ACC112 (cell line): Measurements from ENCODE around the gene VAMP3.

Experiments
- H2AFZ ChIP-seq: fragments of 200-600 bp; sonication (generic); one replicate; pipeline ENCODE4 v1.6.0; 2017; ENCODE audit warnings: antibody characterized with exemption, low read length; ENCODE audit not compliant: unreplicated experiment
- H3K27ac ChIP-seq: fragments of 200-600 bp; sonication (generic); 2 replicates; pipeline ENCODE4 v1.5.1; 2014; ENCODE audit warnings: low read depth, mild to moderate bottlenecking, antibody characterized with exemption, low read length, moderate library complexity
- H3K27me3 ChIP-seq: fragments of 200-600 bp; sonication (generic); 2 replicates; pipeline ENCODE4 v1.6.1; 2014; ENCODE audit warnings: mild to moderate bottlenecking, antibody characterized with exemption, low read length, moderate library complexity, mixed read lengths; ENCODE audit not compliant: insufficient read depth
- H3K36me3 ChIP-seq: fragments of 200-600 bp; sonication (generic); 2 replicates; pipeline ENCODE4 v1.6.1; 2016; ENCODE audit warnings: mild to moderate bottlenecking, antibody characterized with exemption, low read length, moderate library complexity, mixed read lengths; ENCODE audit not compliant: insufficient read depth
- H3K4me1 ChIP-seq: fragments of 200-600 bp; sonication (generic); one replicate; pipeline ENCODE4 v1.6.1; 2016; ENCODE audit warnings: low read length, mixed read lengths; ENCODE audit not compliant: insufficient read depth, unreplicated experiment, control insufficient read depth
- H3K4me3 ChIP-seq: fragments of 200-600 bp; sonication (generic); 2 replicates; pipeline ENCODE4 v1.5.1; 2014; ENCODE audit warnings: mild to moderate bottlenecking, low read depth, low read length
- H3K79me2 ChIP-seq: fragments of 200-600 bp; sonication (generic); one replicate; pipeline ENCODE4 v1.6.0; 2016; ENCODE audit warnings: low read length; ENCODE audit not compliant: control insufficient read depth, unreplicated experiment, insufficient read depth

The VAMP3 gene

GRCh38 chr1:7744882-7745281, 26.2 kb upstream of the VAMP3 start:
- Histone ChIP-seq H3K27me3 (peaks cover 4% of the 10 kb centered on the region; the same call in 1 of the 2 replicates), H3K79me2 (no peaks in the 10 kb centered on the region), H3K36me3 (no peaks in the 10 kb centered on the region), H3K4me3 (no peak overlapping the region), H3K4me1 (no peaks in the 10 kb centered on the region), H2AFZ (no peak overlapping the region), H3K27ac (no peak overlapping the region)

GRCh38 chr1:7745783-7746182, 25.3 kb upstream of the VAMP3 start:
- Histone ChIP-seq H3K4me1 (no peaks in the 10 kb centered on the region), H3K36me3 (no peaks in the 10 kb centered on the region), H2AFZ (no peak overlapping the region), H3K27me3 (peaks cover 2% of the 10 kb centered on the region; the same call in 1 of the 2 replicates), H3K79me2 (no peaks in the 10 kb centered on the region), H3K4me3 (no peak overlapping the region), H3K27ac (no peak overlapping the region)

GRCh38 chr1:7747605-7748004, 23.5 kb upstream of the VAMP3 start:
- Histone ChIP-seq H3K4me1 (no peaks in the 10 kb centered on the region), H3K36me3 (no peaks in the 10 kb centered on the region), H3K27ac (no peak overlapping the region), H2AFZ (no peak overlapping the region), H3K79me2 (no peaks in the 10 kb centered on the region), H3K4me3 (no peak overlapping the region), H3K27me3 (no peaks in the 10 kb centered on the region)

- H3K79me2 ChIP-seq: no peaks in the 10 kb centered on the region
- H3K27ac ChIP-seq: no peak overlapping the region
- no peaks in the 10 kb centered on the region for H3K27me3 ChIP-seq
- no peaks in the 10 kb centered on the region for H3K36me3 ChIP-seq
- no peak overlapping the region for H3K4me3 ChIP-seq
- H2AFZ ChIP-seq: no peak overlapping the region
- peaks cover 12% of the 10 kb centered on the region for H3K4me1 ChIP-seq
Observed at GRCh38 chr1:7749126-7749525, 22.0 kb upstream of the VAMP3 start.

- H2AFZ ChIP-seq: no peak overlapping the region
- no peaks in the 10 kb centered on the region for H3K36me3 ChIP-seq
- H3K4me3 ChIP-seq: no peak overlapping the region
- no peak overlapping the region for H3K27ac ChIP-seq
- H3K4me1 ChIP-seq: peaks cover 13% of the 10 kb centered on the region
- no peaks in the 10 kb centered on the region for H3K79me2 ChIP-seq
- no peaks in the 10 kb centered on the region for H3K27me3 ChIP-seq
Observed at GRCh38 chr1:7751174-7751573, 19.9 kb upstream of the VAMP3 start.

- Histone ChIP-seq H3K36me3 (no peaks in the 10 kb centered on the region), H3K27ac (no peak overlapping the region), H3K4me1 (peaks cover 13% of the 10 kb centered on the region), H3K27me3 (no peaks in the 10 kb centered on the region), H3K79me2 (no peaks in the 10 kb centered on the region), H2AFZ (peak overlapping the region; percentile 93), H3K4me3 (peak overlapping the region; percentile 78)
Observed at GRCh38 chr1:7752512-7753417, 18.3 kb upstream of the VAMP3 start.

GRCh38 chr1:7753641-7754040, 17.5 kb upstream of the VAMP3 start:
- H3K4me1 ChIP-seq: peaks cover 13% of the 10 kb centered on the region
- no peaks in the 10 kb centered on the region for H3K79me2 ChIP-seq
- H3K27me3 ChIP-seq: no peaks in the 10 kb centered on the region
- peak overlapping the region; percentile 80 for H2AFZ ChIP-seq
- H3K4me3 ChIP-seq: no peak overlapping the region
- no peaks in the 10 kb centered on the region for H3K36me3 ChIP-seq
- H3K27ac ChIP-seq: no peak overlapping the region

- Histone ChIP-seq H3K27me3 (no peaks in the 10 kb centered on the region), H3K36me3 (no peaks in the 10 kb centered on the region), H3K4me1 (peaks cover 13% of the 10 kb centered on the region), H3K27ac (no peak overlapping the region), H3K79me2 (no peaks in the 10 kb centered on the region), H2AFZ (peak overlapping the region; percentile 80), H3K4me3 (no peak overlapping the region)
Observed at GRCh38 chr1:7754234-7754633, 16.9 kb upstream of the VAMP3 start.

- Histone ChIP-seq H2AFZ (no peak overlapping the region), H3K27ac (no peak overlapping the region), H3K4me1 (peaks cover 13% of the 10 kb centered on the region), H3K4me3 (no peak overlapping the region), H3K79me2 (no peaks in the 10 kb centered on the region), H3K36me3 (no peaks in the 10 kb centered on the region), H3K27me3 (no peaks in the 10 kb centered on the region)
Observed at GRCh38 chr1:7755448-7755847, 15.6 kb upstream of the VAMP3 start.

- H2AFZ ChIP-seq: no peak overlapping the region
- H3K4me3 ChIP-seq: no peak overlapping the region
- no peak overlapping the region for H3K27ac ChIP-seq
- no peaks in the 10 kb centered on the region for H3K4me1 ChIP-seq
- no peaks in the 10 kb centered on the region for H3K36me3 ChIP-seq
- no peaks in the 10 kb centered on the region for H3K79me2 ChIP-seq
- H3K27me3 ChIP-seq: peaks cover 4% of the 10 kb centered on the region; the same call in 1 of the 2 replicates
Observed at GRCh38 chr1:7760245-7760644, 10.9 kb upstream of the VAMP3 start.

- H3K36me3 ChIP-seq: no peaks in the 10 kb centered on the region
- no peaks in the 10 kb centered on the region for H3K4me1 ChIP-seq
- H2AFZ ChIP-seq: no peak overlapping the region
- no peaks in the 10 kb centered on the region for H3K79me2 ChIP-seq
- H3K27ac ChIP-seq: no peak overlapping the region
- H3K27me3 ChIP-seq: peaks cover 4% of the 10 kb centered on the region; the same call in 1 of the 2 replicates
- no peak overlapping the region for H3K4me3 ChIP-seq
Observed at GRCh38 chr1:7761103-7761502, 10.0 kb upstream of the VAMP3 start.
